Measurements from ENCODE around the gene BLM. TPM values are rescaled to one million over a fixed set of nuclear protein-coding genes. Genes with fewer than 3 reads are reported as not detected.

Gene BLM
- total RNA-seq, 1 donor from 2014 or later: 11.5 TPM

- H3K4me1 Mint-ChIP-seq (ENCODE audit: unreplicated experiment): peaks cover 4% of the 10 kb centered on the region
- no peaks in the 10 kb centered on the region for H3K9me3 Mint-ChIP-seq (ENCODE audit: unreplicated experiment)
- peaks cover 7% of the 10 kb centered on the region for H3K27me3 Mint-ChIP-seq (ENCODE audit: unreplicated experiment)
- H3K27ac Mint-ChIP-seq (ENCODE audit: unreplicated experiment): no peak overlapping the region
- no peaks in the 10 kb centered on the region for H3K36me3 Mint-ChIP-seq (ENCODE audit: low read depth, unreplicated experiment)
- no peak for DNase-seq (ENCODE audit: low spot score)
- peak; percentile 15 for TF ChIP-seq CTCF (IDR thresholded peaks at IDR 0.05; ENCODE audit: unreplicated experiment)
- no peak overlapping the region for H3K4me3 Mint-ChIP-seq (ENCODE audit: unreplicated experiment)
Measured at GRCh38 chr15:90818251-90819210, 101.4 kb downstream of the BLM start.

GRCh38 chr15:90819390-90819789 lies 102.2 kb downstream of the BLM start:
- TF ChIP-seq CTCF (IDR thresholded peaks at IDR 0.05; ENCODE audit: unreplicated experiment): no peak
- Mint-ChIP-seq H3K27me3 (ENCODE audit: unreplicated experiment) (peaks cover 10% of the 10 kb centered on the region), H3K9me3 (ENCODE audit: unreplicated experiment) (no peaks in the 10 kb centered on the region), H3K4me3 (ENCODE audit: unreplicated experiment) (no peak overlapping the region), H3K4me1 (ENCODE audit: unreplicated experiment) (peaks cover 7% of the 10 kb centered on the region), H3K36me3 (ENCODE audit: low read depth, unreplicated experiment) (no peaks in the 10 kb centered on the region), H3K27ac (ENCODE audit: unreplicated experiment) (no peak overlapping the region)
- DNase-seq (ENCODE audit: low spot score): no peak

- Mint-ChIP-seq H3K4me1 (ENCODE audit: unreplicated experiment) (peaks cover 8% of the 10 kb centered on the region), H3K36me3 (ENCODE audit: low read depth, unreplicated experiment) (no peaks in the 10 kb centered on the region), H3K27me3 (ENCODE audit: unreplicated experiment) (peaks cover 10% of the 10 kb centered on the region), H3K4me3 (ENCODE audit: unreplicated experiment) (no peak overlapping the region), H3K27ac (ENCODE audit: unreplicated experiment) (no peak overlapping the region), H3K9me3 (ENCODE audit: unreplicated experiment) (no peaks in the 10 kb centered on the region)
- no peak for TF ChIP-seq CTCF (IDR thresholded peaks at IDR 0.05; ENCODE audit: unreplicated experiment)
- no peak for DNase-seq (ENCODE audit: low spot score)
Measured at GRCh38 chr15:90819850-90820249, 102.7 kb downstream of the BLM start.

GRCh38 chr15:90820481-90820880 lies 103.3 kb downstream of the BLM start:
- peaks cover 8% of the 10 kb centered on the region for H3K4me1 Mint-ChIP-seq (ENCODE audit: unreplicated experiment)
- no peaks in the 10 kb centered on the region for H3K36me3 Mint-ChIP-seq (ENCODE audit: low read depth, unreplicated experiment)
- H3K4me3 Mint-ChIP-seq (ENCODE audit: unreplicated experiment): no peak overlapping the region
- no peak for DNase-seq (ENCODE audit: low spot score)
- no peaks in the 10 kb centered on the region for H3K9me3 Mint-ChIP-seq (ENCODE audit: unreplicated experiment)
- no peak overlapping the region for H3K27ac Mint-ChIP-seq (ENCODE audit: unreplicated experiment)
- peaks cover 10% of the 10 kb centered on the region for H3K27me3 Mint-ChIP-seq (ENCODE audit: unreplicated experiment)
- TF ChIP-seq CTCF (IDR thresholded peaks at IDR 0.05; ENCODE audit: unreplicated experiment): no peak
